Esophagus muscularis mucosa (tissue), 4 donors: ENCODE data around the gene NDUFB3.
"Not testable (repeated sequence)": the region's sequence is repeated elsewhere in the genome, so short reads cannot be mapped to it uniquely, and the experiment has no call there.

Experiments used
- EP300 ChIP-seq: sonication (generic); formaldehyde crosslinking; IDR thresholded peaks from one replicate; pipeline ENCODE4 v1.6.1; 2017; ENCODE audit warnings: antibody characterized with exemption
- POLR2A ChIP-seq: fragments of 450-650 bp; IDR thresholded peaks from one replicate; pipeline ENCODE4 v1.6.1; 2017; ENCODE audit warnings: antibody characterized with exemption, moderate library complexity, mild to moderate bottlenecking, low read depth
- POLR2AphosphoS5 ChIP-seq, 2 donors: sonication (generic); formaldehyde crosslinking; IDR thresholded peaks; one replicate each; pipeline ENCODE4 v1.6.1; 2017; ENCODE audit warnings: antibody characterized with exemption in 2 of 2
- TF ChIP-seq, protein P1 (sequence below), 3 experiments: fragments of 200-600 bp in 2 of 3; fragments of 450-650 bp in 1 of 3; sonication (generic) in 2 of 3; IDR thresholded peaks; one replicate each; pipeline ENCODE4 v1.5.1; 2017 to 2019; ENCODE audit warnings: antibody characterized with exemption in 3 of 3, mild to moderate bottlenecking in 2 of 3, moderate library complexity in 1 of 3

DNA sequence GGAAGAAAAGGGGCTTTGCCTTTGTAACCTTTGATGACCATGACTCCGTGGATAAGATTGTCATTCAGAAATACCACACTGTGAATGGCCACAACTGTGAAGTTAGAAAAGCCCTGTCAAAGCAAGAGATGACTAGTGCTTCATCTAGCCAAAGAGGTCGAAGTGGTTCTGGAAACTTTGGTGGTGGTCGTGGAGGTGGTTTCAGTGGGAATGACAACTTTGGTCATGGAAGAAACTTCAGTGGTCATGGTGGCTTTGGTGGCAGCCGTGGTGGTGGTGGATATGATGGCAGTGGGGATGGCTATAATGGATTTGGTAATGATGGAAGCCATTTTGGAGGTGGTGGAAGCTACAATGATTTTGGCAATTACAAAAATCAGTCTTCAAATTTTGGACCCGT, 8.3 kb upstream of the NDUFB3 start:
- TF ChIP-seq POLR2A; POLR2AphosphoS5 (IDR thresholded peaks at IDR 0.05); EP300: not testable (repeated sequence)
- TF ChIP-seq, protein P1, sequence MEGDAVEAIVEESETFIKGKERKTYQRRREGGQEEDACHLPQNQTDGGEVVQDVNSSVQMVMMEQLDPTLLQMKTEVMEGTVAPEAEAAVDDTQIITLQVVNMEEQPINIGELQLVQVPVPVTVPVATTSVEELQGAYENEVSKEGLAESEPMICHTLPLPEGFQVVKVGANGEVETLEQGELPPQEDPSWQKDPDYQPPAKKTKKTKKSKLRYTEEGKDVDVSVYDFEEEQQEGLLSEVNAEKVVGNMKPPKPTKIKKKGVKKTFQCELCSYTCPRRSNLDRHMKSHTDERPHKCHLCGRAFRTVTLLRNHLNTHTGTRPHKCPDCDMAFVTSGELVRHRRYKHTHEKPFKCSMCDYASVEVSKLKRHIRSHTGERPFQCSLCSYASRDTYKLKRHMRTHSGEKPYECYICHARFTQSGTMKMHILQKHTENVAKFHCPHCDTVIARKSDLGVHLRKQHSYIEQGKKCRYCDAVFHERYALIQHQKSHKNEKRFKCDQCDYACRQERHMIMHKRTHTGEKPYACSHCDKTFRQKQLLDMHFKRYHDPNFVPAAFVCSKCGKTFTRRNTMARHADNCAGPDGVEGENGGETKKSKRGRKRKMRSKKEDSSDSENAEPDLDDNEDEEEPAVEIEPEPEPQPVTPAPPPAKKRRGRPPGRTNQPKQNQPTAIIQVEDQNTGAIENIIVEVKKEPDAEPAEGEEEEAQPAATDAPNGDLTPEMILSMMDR (IDR thresholded peaks at IDR 0.05): not testable (repeated sequence)
